Sigmoid colon (tissue), 7 donors: Measurements from ENCODE around the gene HIBCH. TPM values are rescaled to one million over a fixed set of nuclear protein-coding genes. Genes with fewer than 3 reads are reported as not detected.
A peak's percentile ranks its signal among the peaks of the same experiment; 100 is the strongest.
"Not testable (repeated sequence)": the region's sequence is repeated elsewhere in the genome, so short reads cannot be mapped to it uniquely, and the experiment has no call there.

Experiments
- DNase-seq: peaks from one replicate; pipeline ENCODE4 v3.0.0-alpha.2; 2019
- H3K27ac ChIP-seq, 4 donors: fragments of 200-600 bp; sonication (generic); one replicate each; pipeline ENCODE4 v1.5.1; 2016 to 2019; ENCODE audit warnings: mild to moderate bottlenecking in 1 of 4
- H3K27me3 ChIP-seq, 3 donors: fragments of 200-600 bp; sonication (generic); one replicate each; pipeline ENCODE4 v1.5.1; 2019; ENCODE audit warnings: mild to moderate bottlenecking in 1 of 3
- H3K36me3 ChIP-seq, 4 donors: fragments of 200-600 bp; sonication (generic); one replicate each; pipeline ENCODE4 v1.5.1; 2016 to 2019
- H3K4me1 ChIP-seq, 4 donors: fragments of 200-600 bp; sonication (generic); one replicate each; pipeline ENCODE4 v1.5.1; 2017 to 2019
- H3K4me3 ChIP-seq, 4 donors: fragments of 200-600 bp; sonication (generic); one replicate each; pipeline ENCODE4 v1.5.1; 2017 to 2019; ENCODE audit warnings: mild to moderate bottlenecking in 2 of 4, moderate library complexity in 1 of 4
- H3K9me3 ChIP-seq, 4 donors: fragments of 200-600 bp in 3 of 4; sonication (generic) in 3 of 4; one replicate each; pipeline versions ENCODE4 v1.5.1 to v1.6.1; 2013 to 2019
- CTCF ChIP-seq, 4 experiments: fragments of 450-650 bp in 3 of 4; fragments of 200-600 bp in 1 of 4; IDR thresholded peaks; one replicate each; pipeline ENCODE4 v1.5.1; 2016 to 2019; ENCODE audit warnings: antibody characterized with exemption in 4 of 4, mild to moderate bottlenecking in 3 of 4, moderate library complexity in 2 of 4
- EP300 ChIP-seq, 4 donors: sonication (generic); formaldehyde crosslinking; IDR thresholded peaks; one replicate each; pipeline ENCODE4 v1.6.1; 2017; ENCODE audit warnings: antibody characterized with exemption in 4 of 4
- POLR2A ChIP-seq, 2 donors: fragments of 450-650 bp; IDR thresholded peaks; one replicate each; pipeline ENCODE4 v1.6.1; 2016; ENCODE audit warnings: antibody characterized with exemption in 2 of 2, mild to moderate bottlenecking in 2 of 2, moderate library complexity in 2 of 2
- POLR2AphosphoS5 ChIP-seq, 4 donors: sonication (generic); formaldehyde crosslinking; IDR thresholded peaks; one replicate each; pipeline ENCODE4 v1.6.1; 2017; ENCODE audit warnings: antibody characterized with exemption in 4 of 4
- WGBS, 2 donors: extraction: QIAGEN DNeasy Blood & Tissue Kit; methylation state at CpG; one replicate each; pipeline ENCODE4 v1.1.7; 2013; 5-methylcytosine and 5-hydroxymethylcytosine counted together
- intact Hi-C: fragments of 100-400 bp; cut with DNase I; formaldehyde crosslinking; loops from one replicate; pipeline ENCODE4 v1.15.1; 2023
- polyA plus RNA-seq, 3 donors: library from polyadenylated mRNA; stranded (reverse); fragments of 200-250 nt; gene quantifications; one replicate each; pipeline ENCODE4 v1.2.3, GENCODE V29; 2013
- total RNA-seq, 4 donors: library from RNA; depleted of rRNA; stranded (reverse); fragments of >200 nt; gene quantifications; one replicate each; pipeline ENCODE4 v1.1.0, GENCODE V29; 2016
- donor health status: healthy with polysubstance abuse.
- donor health status: Bipolar disorder and iron deficiency.
- donor health status: healthy.

Gene HIBCH
- total and polyA plus RNA-seq, 7 donors = 18.1 to 45.8 (median 21.6) TPM

- no peak overlapping the region for H3K27ac ChIP-seq
- no peak for DNase-seq
- H3K27me3 ChIP-seq = no peaks in the 10 kb centered on the region
- WGBS, 2 donors = 96 to 100% methylated on average over 1 of the region's 1 CpG
- H3K36me3 ChIP-seq = peaks cover 0 to 36% (median 9%) of the 10 kb centered on the region in 4 donors
- H3K4me1 ChIP-seq = peaks cover 0 to 32% (median 27%) of the 10 kb centered on the region in 4 donors
- no peak overlapping the region for H3K4me3 ChIP-seq
- intact Hi-C loops = no loop called here
- TF ChIP-seq EP300 (IDR thresholded peaks at IDR 0.05) = no peak
- H3K9me3 ChIP-seq = no peaks in the 10 kb centered on the region
Observed at GRCh38 chr2:190362894-190363293, 43.3 kb upstream of the HIBCH start.

- no peak for DNase-seq
- Histone ChIP-seq H3K36me3 (peaks cover 0 to 26% (median 2%) of the 10 kb centered on the region in 4 donors), H3K27me3 (no peaks in the 10 kb centered on the region), H3K4me1 (peaks cover 0 to 42% (median 37%) of the 10 kb centered on the region in 4 donors), H3K4me3 (no peak overlapping the region), H3K9me3 (no peaks in the 10 kb centered on the region), H3K27ac (no peak overlapping the region)
- 45 to 98% methylated on average over 2 of the region's 2 CpGs for whole genome bisulfite sequencing, 2 donors
- intact Hi-C loops = no loop called here
- TF ChIP-seq POLR2A (IDR thresholded peaks at IDR 0.05) (no peak), EP300 (IDR thresholded peaks at IDR 0.05) (no peak), POLR2AphosphoS5 (IDR thresholded peaks at IDR 0.05) (no peak), CTCF (IDR thresholded peaks at IDR 0.05) (no peak)
Observed at GRCh38 chr2:190361572-190361971, 41.9 kb upstream of the HIBCH start.

- peak overlapping the region in 2 of 4 donors; percentile 68 to 80 for H3K27ac ChIP-seq
- H3K9me3 ChIP-seq = no peaks in the 10 kb centered on the region
- TF ChIP-seq CTCF (IDR thresholded peaks at IDR 0.05) (no peak), POLR2AphosphoS5 (IDR thresholded peaks at IDR 0.05) (no peak), POLR2A (IDR thresholded peaks at IDR 0.05) (no peak), EP300 (IDR thresholded peaks at IDR 0.05) (no peak)
- H3K4me1 ChIP-seq = peaks cover 0 to 48% (median 39%) of the 10 kb centered on the region in 4 donors
- no peaks in the 10 kb centered on the region for H3K27me3 ChIP-seq
- intact Hi-C loops = no loop called here
- no peak overlapping the region for H3K4me3 ChIP-seq
- 91 to 96% methylated on average over 3 of the region's 3 CpGs for WGBS, 2 donors
- DNase-seq = no peak
- peaks cover 0 to 26% (median 2%) of the 10 kb centered on the region in 4 donors for H3K36me3 ChIP-seq
Observed at GRCh38 chr2:190360965-190361364, 41.3 kb upstream of the HIBCH start.

- Histone ChIP-seq H3K27ac (peak overlapping the region; percentile 68 to 80 (median 74)), H3K4me1 (peaks cover 0 to 49% (median 39%) of the 10 kb centered on the region in 4 donors), H3K27me3 (no peaks in the 10 kb centered on the region), H3K9me3 (no peaks in the 10 kb centered on the region), H3K36me3 (peaks cover 0 to 26% (median 2%) of the 10 kb centered on the region in 4 donors), H3K4me3 (peak overlapping the region in 2 of 4 donors; percentile 33 to 42)
- intact Hi-C loops = no loop called here
- no peak for DNase-seq
- no peak for TF ChIP-seq CTCF (IDR thresholded peaks at IDR 0.05)
- no peak for TF ChIP-seq POLR2AphosphoS5 (IDR thresholded peaks at IDR 0.05)
Observed at GRCh38 chr2:190360561-190360960, 40.9 kb upstream of the HIBCH start.

- not testable (repeated sequence) for H3K27me3 ChIP-seq, DNase-seq, H3K9me3 ChIP-seq, H3K4me3 ChIP-seq
- H3K36me3 ChIP-seq = peaks cover 0 to 19% (median 2%) of the 10 kb centered on the region in 4 donors
- WGBS, 2 donors = 91% methylated on average over 8 of the region's 8 CpGs
- intact Hi-C loops = loop anchor here (5.0 kb wide), 1 partner anchor 42 kb away; the partner anchor contains the start of gene HIBCH
- peak overlapping the region; percentile 68 to 80 (median 74) for H3K27ac ChIP-seq
- peaks cover 0 to 49% (median 39%) of the 10 kb centered on the region in 4 donors for H3K4me1 ChIP-seq
Observed at GRCh38 chr2:190358655-190359448, 39.2 kb upstream of the HIBCH start.
